CD4-positive, alpha-beta T cell (primary cell): ENCODE measurements around the gene SLC23A2. TPM values are rescaled to one million over a fixed set of nuclear protein-coding genes. Genes with fewer than 3 reads are reported as not detected.
"Not testable (repeated sequence)": the region's sequence is repeated elsewhere in the genome, so short reads cannot be mapped to it uniquely, and the experiment has no call there.

ENCODE experiments used
- ATAC-seq: fragments of 200-7000 bp; cut with Tn5 transposase; one replicate; pipeline ENCODE4 v1.10.0; 2022; ENCODE audit warnings: mild to moderate bottlenecking; ENCODE audit not compliant: poor library complexity
- CTCF ChIA-PET: fragments of 350-600 bp; sonication (Branson Sonifier 250); formaldehyde crosslinking; loops from one replicate; lab custom pipeline; 2021; ENCODE audit warnings: antibody characterized with exemption, inconsistent platforms; lab: Charles Lee
- POLR2A ChIA-PET: fragments of 350-600 bp; sonication (Branson Sonifier 250); formaldehyde crosslinking; loops from one replicate; lab custom pipeline; 2021; ENCODE audit warnings: antibody characterized with exemption, inconsistent platforms; lab: Charles Lee
- DNase-seq, 14 experiments: peaks; one replicate each; pipeline ENCODE4 v3.0.0-alpha.2; 2013 to 2020; ENCODE audit warnings: mixed read lengths in 2 of 14
- H3K27ac ChIP-seq, 2 donors: one replicate each; pipeline versions ENCODE4 v1.5.1 to v1.7.0; 2013; ENCODE audit warnings: low read length in 2 of 2, low read depth in 1 of 2, mild to moderate bottlenecking in 1 of 2
- H3K27me3 ChIP-seq, 2 experiments: 1 replicate in 1 of 2; 2 replicates in 1 of 2; pipeline versions ENCODE4 v1.6.1 to v1.7.0; 2013; ENCODE audit warnings: low read length in 2 of 2, control low read depth in 1 of 2, mild to moderate bottlenecking in 1 of 2, moderate library complexity in 1 of 2; ENCODE audit not compliant: insufficient read depth in 2 of 2, control insufficient read depth in 1 of 2
- H3K36me3 ChIP-seq: one replicate; pipeline ENCODE4 v1.6.1; 2013; ENCODE audit warnings: low read length, control low read depth; ENCODE audit not compliant: insufficient read depth
- H3K4me1 ChIP-seq: one replicate; pipeline ENCODE4 v1.6.1; 2013; ENCODE audit warnings: low read length, control low read depth; ENCODE audit not compliant: insufficient read depth
- H3K4me3 ChIP-seq: one replicate; pipeline ENCODE4 v1.5.1; 2013; ENCODE audit warnings: mild to moderate bottlenecking, low read length, moderate library complexity
- H3K9me3 ChIP-seq, 2 experiments: 1 replicate in 1 of 2; 2 replicates in 1 of 2; pipeline versions ENCODE4 v1.6.1 to v1.7.0; 2013; ENCODE audit warnings: low read length in 2 of 2, mild to moderate bottlenecking in 2 of 2, control low read depth in 1 of 2, moderate library complexity in 1 of 2; ENCODE audit not compliant: control insufficient read depth in 1 of 2, insufficient read depth in 1 of 2
- H3K27ac Mint-ChIP-seq: one replicate; pipeline ENCODE4 v1.8.0; 2020; ENCODE audit warnings: mixed read lengths
- H3K27me3 Mint-ChIP-seq: one replicate; pipeline ENCODE4 v1.8.0; 2021; ENCODE audit warnings: mixed read lengths
- H3K36me3 Mint-ChIP-seq: one replicate; pipeline ENCODE4 v1.8.0; 2021; ENCODE audit warnings: low read depth, mixed read lengths
- H3K4me1 Mint-ChIP-seq: one replicate; pipeline ENCODE4 v1.8.0; 2021; ENCODE audit warnings: low read depth, mixed read lengths
- H3K4me3 Mint-ChIP-seq: one replicate; pipeline ENCODE4 v1.8.0; 2020; ENCODE audit warnings: mild to moderate bottlenecking, mixed read lengths
- H3K9me3 Mint-ChIP-seq: one replicate; pipeline ENCODE4 v1.8.0; 2020; ENCODE audit warnings: mixed read lengths
- intact Hi-C, 2 experiments: fragments of 100-400 bp; cut with DNase I in 1 of 2; cut with micrococcal nuclease in 1 of 2; formaldehyde crosslinking; loops; one replicate each; pipeline versions ENCODE4 v1.15.1 to v1.9.0; 2023 to 2025; cut with DNase I, micrococcal nuclease
- total RNA-seq, 174 experiments: library from RNA in 2 of 174; stranded (reverse) in 2 of 174; gene quantifications; one replicate each; pipeline ENCODE4 v1.2.3 and lab custom pipeline; 2021 to 2026
- TF ChIP-seq, protein P1 (sequence below): fragments of 200-600 bp; IDR thresholded peaks from one replicate; pipeline ENCODE4 v1.8.0; 2022; ENCODE audit warnings: antibody characterized with exemption, mild to moderate bottlenecking

SLC23A2 gene
- total RNA-seq, 2 experiments from 2014 or later: 22.8 to 23.0 TPM

DNA sequence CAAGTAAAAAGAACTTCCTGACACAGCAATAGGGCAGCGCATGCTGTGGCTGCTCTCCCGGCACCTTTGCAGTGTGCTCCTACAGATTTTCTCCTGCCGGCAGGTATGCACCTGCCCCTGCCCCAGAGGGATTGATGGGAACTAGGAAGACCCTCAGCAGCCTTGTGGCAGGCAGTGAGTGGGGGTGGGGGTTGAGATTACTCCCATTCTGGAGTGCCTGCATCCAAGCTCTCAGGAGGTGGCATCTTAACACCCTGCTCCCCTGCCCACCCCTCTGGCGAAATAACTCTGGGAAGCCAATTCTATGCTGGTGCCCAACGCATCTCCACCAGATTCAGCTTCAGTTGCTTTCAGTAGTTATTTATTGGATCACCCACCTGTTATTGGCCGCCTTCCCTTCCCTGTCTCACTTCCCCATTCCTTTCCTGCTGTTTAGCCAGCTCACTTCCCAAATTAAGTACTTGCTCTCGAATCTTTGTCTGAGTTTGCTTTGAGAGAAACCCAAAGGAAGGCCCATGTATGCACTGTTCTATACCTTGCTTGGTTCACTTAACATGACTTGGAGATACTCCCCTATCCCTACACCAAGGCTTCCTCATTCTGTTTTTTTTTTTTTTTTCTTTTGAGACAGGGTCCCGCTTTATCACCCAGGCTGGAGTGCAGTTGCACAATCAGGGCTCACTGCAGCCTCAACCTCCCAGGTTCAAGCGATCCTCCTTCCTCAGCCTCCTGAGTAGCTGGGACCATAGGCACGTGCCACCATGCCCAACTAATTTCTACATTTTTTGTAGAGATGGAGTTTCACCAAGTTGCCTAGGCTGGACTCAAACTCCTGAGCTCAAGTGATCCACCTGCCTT is 29.3 kb upstream of the SLC23A2 start:
- no peaks in the 10 kb centered on the region for H3K27me3 ChIP-seq
- no peaks in the 10 kb centered on the region for H3K36me3 ChIP-seq
- H3K36me3 Mint-ChIP-seq: no peaks in the 10 kb centered on the region
- TF ChIP-seq, protein P1, sequence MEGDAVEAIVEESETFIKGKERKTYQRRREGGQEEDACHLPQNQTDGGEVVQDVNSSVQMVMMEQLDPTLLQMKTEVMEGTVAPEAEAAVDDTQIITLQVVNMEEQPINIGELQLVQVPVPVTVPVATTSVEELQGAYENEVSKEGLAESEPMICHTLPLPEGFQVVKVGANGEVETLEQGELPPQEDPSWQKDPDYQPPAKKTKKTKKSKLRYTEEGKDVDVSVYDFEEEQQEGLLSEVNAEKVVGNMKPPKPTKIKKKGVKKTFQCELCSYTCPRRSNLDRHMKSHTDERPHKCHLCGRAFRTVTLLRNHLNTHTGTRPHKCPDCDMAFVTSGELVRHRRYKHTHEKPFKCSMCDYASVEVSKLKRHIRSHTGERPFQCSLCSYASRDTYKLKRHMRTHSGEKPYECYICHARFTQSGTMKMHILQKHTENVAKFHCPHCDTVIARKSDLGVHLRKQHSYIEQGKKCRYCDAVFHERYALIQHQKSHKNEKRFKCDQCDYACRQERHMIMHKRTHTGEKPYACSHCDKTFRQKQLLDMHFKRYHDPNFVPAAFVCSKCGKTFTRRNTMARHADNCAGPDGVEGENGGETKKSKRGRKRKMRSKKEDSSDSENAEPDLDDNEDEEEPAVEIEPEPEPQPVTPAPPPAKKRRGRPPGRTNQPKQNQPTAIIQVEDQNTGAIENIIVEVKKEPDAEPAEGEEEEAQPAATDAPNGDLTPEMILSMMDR: no peak
- H3K27ac Mint-ChIP-seq: no peak overlapping the region
- H3K4me3 ChIP-seq: no peak overlapping the region
- H3K4me1 ChIP-seq: no peaks in the 10 kb centered on the region
- no peaks in the 10 kb centered on the region for H3K4me1 Mint-ChIP-seq
- H3K27me3 Mint-ChIP-seq: no peaks in the 10 kb centered on the region
- ChIA-PET POLR2A (no interaction called here), CTCF (no interaction called here)
- DNase-seq: peak in 2 of 14 experiments; percentile 14 to 19
- intact Hi-C loops: no loop called here
- no peak overlapping the region for H3K4me3 Mint-ChIP-seq
- no peak overlapping the region for H3K27ac ChIP-seq
- no peaks in the 10 kb centered on the region for H3K9me3 Mint-ChIP-seq
- ATAC-seq: no peak
- no peaks in the 10 kb centered on the region for H3K9me3 ChIP-seq

GRCh38 chr20:5028258-5029059 is 27.1 kb upstream of the SLC23A2 start:
- POLR2A ChIA-PET, H3K27ac ChIP-seq, H3K27me3 Mint-ChIP-seq, CTCF ChIA-PET, H3K9me3 Mint-ChIP-seq, ATAC-seq, H3K36me3 ChIP-seq, H3K27ac Mint-ChIP-seq, H3K4me3 Mint-ChIP-seq, H3K36me3 Mint-ChIP-seq, H3K27me3 ChIP-seq, H3K4me1 ChIP-seq, H3K9me3 ChIP-seq, intact Hi-C loops, H3K4me1 Mint-ChIP-seq, DNase-seq, H3K4me3 ChIP-seq: not testable (repeated sequence)

GRCh38 chr20:5024982-5025381 is 23.7 kb upstream of the SLC23A2 start:
- Histone ChIP-seq H3K36me3 (no peaks in the 10 kb centered on the region), H3K27me3 (no peaks in the 10 kb centered on the region), H3K27ac (no peak overlapping the region), H3K4me3 (no peak overlapping the region), H3K9me3 (no peaks in the 10 kb centered on the region), H3K4me1 (no peaks in the 10 kb centered on the region)
- TF ChIP-seq, protein P1: no peak
- Mint-ChIP-seq H3K36me3 (no peaks in the 10 kb centered on the region), H3K4me1 (no peaks in the 10 kb centered on the region), H3K27me3 (no peaks in the 10 kb centered on the region), H3K9me3 (no peaks in the 10 kb centered on the region), H3K27ac (no peak overlapping the region), H3K4me3 (no peak overlapping the region)
- ChIA-PET CTCF (interaction anchor here (0.7 kb wide), 1 partner anchor 198 kb away, joined by 3 read pairs; no protein-coding TSS in a partner anchor), POLR2A (no interaction called here)
- DNase-seq: no peak
- no peak for ATAC-seq
- intact Hi-C loops: no loop called here
